Panc1 (cell line): Measurements from ENCODE around the gene FAM174C. TPM values are rescaled to one million over a fixed set of nuclear protein-coding genes. Genes with fewer than 3 reads are reported as not detected.

Experiments used
- ATAC-seq: fragments of 200-7000 bp; cut with Tn5 transposase; 2 replicates; pipeline ENCODE4 v1.9.1; 2020; ENCODE audit warnings: mild to moderate bottlenecking, moderate library complexity
- BruUV-seq: library from RNA; stranded (reverse); fragments of 400-500 nt; replicated peaks from 2 replicates; lab custom pipeline; 2021; lab: Mats Ljungman, UMichigan
- CTCF ChIA-PET: fragments of 300-600 bp; sonication (Branson Sonifier 250); formaldehyde crosslinking; loops from one replicate; lab custom pipeline; 2022; ENCODE audit warnings: antibody characterized with exemption; lab: Charles Lee
- POLR2A ChIA-PET: fragments of 300-600 bp; sonication (Branson Sonifier 250); formaldehyde crosslinking; loops from one replicate; lab custom pipeline; 2022; ENCODE audit warnings: antibody characterized with exemption; lab: Charles Lee
- DNase-seq: peaks from one replicate; pipeline ENCODE4 v3.0.0-alpha.2; 2010; ENCODE audit warnings: low read depth, low spot score
- H3K27ac ChIP-seq: 2 replicates; pipeline ENCODE4 v1.5.1; 2011; ENCODE audit warnings: mild to moderate bottlenecking, low read length, inconsistent platforms
- H3K27me3 ChIP-seq: fragments of 200-500 bp; sonication (Bioruptor generic); 2 replicates; pipeline ENCODE4 v1.6.0; 2014; ENCODE audit warnings: low read length, inconsistent platforms; ENCODE audit not compliant: control insufficient read depth, insufficient read depth
- H3K36me3 ChIP-seq: fragments of 200-500 bp; sonication (Bioruptor generic); 2 replicates; pipeline ENCODE4 v1.5.1; 2014; ENCODE audit warnings: inconsistent platforms, mild to moderate bottlenecking, low read length, moderate library complexity; ENCODE audit not compliant: control insufficient read depth, insufficient read depth
- H3K4me1 ChIP-seq: 2 replicates; pipeline ENCODE4 v1.5.1; 2011; ENCODE audit warnings: inconsistent platforms, mild to moderate bottlenecking, low read length, moderate library complexity; ENCODE audit not compliant: control insufficient read depth, insufficient read depth
- H3K4me3 ChIP-seq, 2 experiments: 2 replicates each; pipeline ENCODE4 v1.5.1; 2011 to 2012; ENCODE audit warnings: low read depth in 2 of 2, low read length in 2 of 2, mild to moderate bottlenecking in 2 of 2, inconsistent platforms in 1 of 2, moderate library complexity in 1 of 2
- H3K9me3 ChIP-seq: fragments of 200-500 bp; sonication (Bioruptor generic); 2 replicates; pipeline ENCODE4 v1.5.1; 2014; ENCODE audit warnings: low read depth, mild to moderate bottlenecking, inconsistent platforms, low read length, moderate library complexity; ENCODE audit not compliant: control insufficient read depth, insufficient read depth
- POLR2AphosphoS5 ChIP-seq: IDR thresholded peaks from 2 replicates; pipeline ENCODE4 v1.6.1; 2012; ENCODE audit warnings: mild to moderate bottlenecking, low read depth, low read length, moderate library complexity
- REST ChIP-seq, 2 experiments: IDR thresholded peaks; 2 replicates each; pipeline ENCODE4 v1.6.1; 2011 to 2012; ENCODE audit warnings: low read depth in 2 of 2, control low read depth in 1 of 2, low read length in 1 of 2, mild to moderate bottlenecking in 1 of 2, moderate library complexity in 1 of 2; ENCODE audit not compliant: insufficient read depth in 1 of 2
- SIN3A ChIP-seq: IDR thresholded peaks from 2 replicates; pipeline ENCODE4 v1.6.1; 2012; ENCODE audit warnings: low read depth, mild to moderate bottlenecking, low read length, moderate library complexity, borderline replicate concordance; ENCODE audit not compliant: insufficient read depth
- TCF7L2 ChIP-seq: IDR thresholded peaks from 2 replicates; pipeline ENCODE4 v1.6.1; 2011; ENCODE audit warnings: mild to moderate bottlenecking, low read depth, low read length, inconsistent platforms
- in situ Hi-C: cut with HindIII; loops from 2 replicates; pipeline ENCODE4 v1.10.0; 2016; ENCODE audit warnings: low sequenced_read_pairs, low pct_unique_long_range_greater_than_20kb
- intact Hi-C: fragments of 100-400 bp; cut with micrococcal nuclease; formaldehyde crosslinking; loops from one replicate; pipeline ENCODE4 v1.10.0; 2022; ENCODE audit not compliant: unreplicated experiment
- total RNA-seq: library from RNA; stranded (reverse); gene quantifications from one replicate; pipeline ENCODE4 v1.2.1, GENCODE V29; 2021; ENCODE audit not compliant: unreplicated experiment
- TF ChIP-seq, protein P1 (sequence below): fragments of 450-650 bp; IDR thresholded peaks from 2 replicates; pipeline ENCODE4 v1.5.1; 2017; ENCODE audit warnings: mild to moderate bottlenecking

The FAM174C gene
- total RNA-seq, 1 experiment from 2014 or later: 133 TPM

GRCh38 chr19:1259206-1259875 is 16.0 kb upstream of the FAM174C start:
- H3K9me3 ChIP-seq: no peaks in the 10 kb centered on the region
- POLR2A ChIA-PET: interaction anchor here (1.0 kb wide), 1 partner anchor 10 kb away, joined by 5 read pairs; the partner anchor contains the start of gene CIRBP
- intact Hi-C loops (no loop called here), in situ Hi-C loops (no loop called here)
- H3K27ac ChIP-seq: peak overlapping the region; percentile 89
- peaks cover 71% of the 10 kb centered on the region for H3K4me1 ChIP-seq
- CTCF ChIA-PET: no interaction called here
- DNase-seq (no peak), ATAC-seq (peak; percentile 56)
- BruUV-seq: no TSS peak
- TF ChIP-seq REST (IDR thresholded peaks at IDR 0.05; ENCODE audit: insufficient read depth in 1 of 2, low read depth in 2 of 2, low read length in 1 of 2) (no peak), POLR2AphosphoS5 (peak; percentile 98), SIN3A (peak; percentile 86; the same call in 1 of the 2 replicates), TCF7L2 (no peak)
- TF ChIP-seq, protein P1, sequence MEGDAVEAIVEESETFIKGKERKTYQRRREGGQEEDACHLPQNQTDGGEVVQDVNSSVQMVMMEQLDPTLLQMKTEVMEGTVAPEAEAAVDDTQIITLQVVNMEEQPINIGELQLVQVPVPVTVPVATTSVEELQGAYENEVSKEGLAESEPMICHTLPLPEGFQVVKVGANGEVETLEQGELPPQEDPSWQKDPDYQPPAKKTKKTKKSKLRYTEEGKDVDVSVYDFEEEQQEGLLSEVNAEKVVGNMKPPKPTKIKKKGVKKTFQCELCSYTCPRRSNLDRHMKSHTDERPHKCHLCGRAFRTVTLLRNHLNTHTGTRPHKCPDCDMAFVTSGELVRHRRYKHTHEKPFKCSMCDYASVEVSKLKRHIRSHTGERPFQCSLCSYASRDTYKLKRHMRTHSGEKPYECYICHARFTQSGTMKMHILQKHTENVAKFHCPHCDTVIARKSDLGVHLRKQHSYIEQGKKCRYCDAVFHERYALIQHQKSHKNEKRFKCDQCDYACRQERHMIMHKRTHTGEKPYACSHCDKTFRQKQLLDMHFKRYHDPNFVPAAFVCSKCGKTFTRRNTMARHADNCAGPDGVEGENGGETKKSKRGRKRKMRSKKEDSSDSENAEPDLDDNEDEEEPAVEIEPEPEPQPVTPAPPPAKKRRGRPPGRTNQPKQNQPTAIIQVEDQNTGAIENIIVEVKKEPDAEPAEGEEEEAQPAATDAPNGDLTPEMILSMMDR: no peak
- H3K27me3 ChIP-seq: no peaks in the 10 kb centered on the region
- H3K36me3 ChIP-seq: no peaks in the 10 kb centered on the region; the same call in none of the 2 replicates
- H3K4me3 ChIP-seq: peak overlapping the region in 1 of 2 experiments; percentile 20; a peak in 2 of 4 replicates

DNA sequence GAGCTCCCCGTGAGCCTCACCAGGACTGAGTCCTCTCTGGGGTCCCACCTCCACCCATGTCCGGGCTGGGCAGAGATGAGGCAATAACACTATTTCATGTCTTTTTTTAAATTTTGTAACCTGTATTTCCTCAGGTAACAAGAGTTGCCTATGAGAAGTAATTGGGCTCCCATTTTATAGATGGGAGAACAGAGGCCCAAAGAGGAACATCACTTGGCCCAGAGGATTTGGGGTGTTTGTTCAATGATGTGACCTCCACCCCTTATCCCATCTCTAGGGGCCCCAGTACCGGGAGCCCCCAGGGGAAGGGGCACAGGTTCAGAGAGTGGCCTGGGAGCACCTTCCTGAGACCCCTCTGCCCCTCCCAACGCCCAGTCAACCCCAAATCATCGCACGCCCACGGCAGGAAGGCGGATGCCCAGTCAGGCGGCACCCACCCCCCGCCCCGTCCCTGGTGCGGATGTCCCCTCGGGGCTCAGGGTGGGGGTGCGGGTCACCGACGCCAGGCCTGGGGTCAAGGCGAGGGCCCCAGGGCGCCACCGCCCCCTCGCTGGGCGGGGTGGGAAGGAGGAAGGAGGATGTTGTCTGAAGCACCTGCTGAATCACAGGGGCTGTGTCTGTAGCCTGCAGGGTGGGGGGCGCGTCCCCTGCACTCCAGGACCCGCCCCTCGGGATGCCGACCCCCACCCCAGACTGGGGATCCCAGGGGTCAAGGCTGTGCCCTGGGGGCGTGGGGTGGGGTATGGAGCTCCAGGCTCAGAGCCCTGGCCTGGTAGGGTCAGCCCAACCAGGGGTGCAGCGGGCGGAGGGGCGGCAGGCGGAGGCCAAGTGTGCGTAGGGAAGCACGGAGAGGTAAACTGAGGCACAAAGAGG is 15.2 kb upstream of the FAM174C start:
- CTCF ChIA-PET: no interaction called here
- Histone ChIP-seq H3K4me1 (peaks cover 71% of the 10 kb centered on the region), H3K27ac (peak overlapping the region; percentile 89), H3K9me3 (no peaks in the 10 kb centered on the region), H3K27me3 (no peaks in the 10 kb centered on the region), H3K36me3 (no peaks in the 10 kb centered on the region; the same call in 1 of the 2 replicates), H3K4me3 (peak overlapping the region in 1 of 2 experiments; percentile 14; a peak in 2 of 4 replicates)
- intact Hi-C loops (no loop called here), in situ Hi-C loops (no loop called here)
- BruUV-seq: no TSS peak
- TF ChIP-seq, protein P1: no peak
- TF ChIP-seq POLR2AphosphoS5: no peak
- TF ChIP-seq TCF7L2: no peak
- TF ChIP-seq SIN3A: no peak
- no peak for TF ChIP-seq REST (IDR thresholded peaks at IDR 0.05; ENCODE audit: insufficient read depth in 1 of 2, low read depth in 2 of 2, low read length in 1 of 2)
- ATAC-seq: peak; percentile 11
- POLR2A ChIA-PET: interaction anchor here (1.0 kb wide), 1 partner anchor 9 kb away, joined by 5 read pairs; the partner anchor contains the start of gene CIRBP
- no peak for DNase-seq
